Ectodermal cell (in vitro differentiated cells): ENCODE results near the gene SLF2.

Experiments used
- H3K27ac ChIP-seq: 2 replicates; pipeline ENCODE4 v1.7.0; 2013; ENCODE audit warnings: mild to moderate bottlenecking, low read depth, low read length; ENCODE audit not compliant: insufficient read depth, poor library complexity, severe bottlenecking
- H3K27me3 ChIP-seq: 2 replicates; pipeline ENCODE4 v1.7.0; 2013; ENCODE audit warnings: mild to moderate bottlenecking, low read length; ENCODE audit not compliant: insufficient read depth, control insufficient read depth, poor library complexity, severe bottlenecking
- H3K36me3 ChIP-seq: one replicate; pipeline ENCODE4 v1.7.0; 2013; ENCODE audit warnings: low read length; ENCODE audit not compliant: control insufficient read depth, insufficient read depth
- H3K4me1 ChIP-seq: one replicate; pipeline ENCODE4 v1.7.0; 2013; ENCODE audit warnings: low read length; ENCODE audit not compliant: control insufficient read depth, insufficient read depth
- H3K4me3 ChIP-seq: 2 replicates; pipeline ENCODE4 v1.7.0; 2013; ENCODE audit warnings: low read depth, low read length, control low read depth; ENCODE audit not compliant: insufficient read depth
- H3K9me3 ChIP-seq: 2 replicates; pipeline ENCODE4 v1.7.0; 2013; ENCODE audit warnings: mild to moderate bottlenecking, low read length, moderate library complexity; ENCODE audit not compliant: control insufficient read depth
- WGBS, 2 experiments: methylation state at CpG; one replicate each; pipeline ENCODE4 v1.1.7; 2013; ENCODE audit warnings: missing lambda C conversion rate in 2 of 2; 5-methylcytosine and 5-hydroxymethylcytosine counted together

Gene SLF2

DNA sequence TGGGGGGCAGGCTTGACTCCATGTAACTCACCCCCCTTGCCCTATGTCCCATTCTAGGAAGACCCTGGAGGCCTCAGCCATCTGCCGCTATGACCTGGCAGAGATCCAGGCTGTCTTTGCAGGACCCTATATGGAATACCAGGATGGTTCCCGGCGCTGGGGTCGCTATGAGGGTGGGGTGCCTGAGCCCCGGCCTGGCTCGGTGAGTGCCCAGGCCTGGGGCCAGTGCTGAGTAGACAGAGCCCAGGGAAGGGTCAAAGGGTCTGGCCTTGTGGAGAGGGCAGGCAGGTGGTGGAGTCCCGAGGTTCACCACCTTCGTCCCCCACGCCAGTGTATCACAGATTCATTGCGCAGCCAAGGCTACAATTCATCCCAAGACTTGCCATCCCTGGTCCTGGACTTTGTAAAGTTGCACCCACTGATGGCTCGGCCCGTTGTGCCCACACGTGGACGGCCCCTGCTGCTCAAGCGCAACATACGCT, 67.1 kb downstream of the SLF2 start:
- Histone ChIP-seq H3K9me3 (no peaks in the 10 kb centered on the region), H3K4me3 (no peak overlapping the region), H3K4me1 (no peaks in the 10 kb centered on the region), H3K36me3 (peaks cover 3% of the 10 kb centered on the region), H3K27ac (no peak overlapping the region), H3K27me3 (no peaks in the 10 kb centered on the region)
- WGBS, 2 experiments = 93 to 94% methylated on average over 16 of the region's 16 CpGs

DNA sequence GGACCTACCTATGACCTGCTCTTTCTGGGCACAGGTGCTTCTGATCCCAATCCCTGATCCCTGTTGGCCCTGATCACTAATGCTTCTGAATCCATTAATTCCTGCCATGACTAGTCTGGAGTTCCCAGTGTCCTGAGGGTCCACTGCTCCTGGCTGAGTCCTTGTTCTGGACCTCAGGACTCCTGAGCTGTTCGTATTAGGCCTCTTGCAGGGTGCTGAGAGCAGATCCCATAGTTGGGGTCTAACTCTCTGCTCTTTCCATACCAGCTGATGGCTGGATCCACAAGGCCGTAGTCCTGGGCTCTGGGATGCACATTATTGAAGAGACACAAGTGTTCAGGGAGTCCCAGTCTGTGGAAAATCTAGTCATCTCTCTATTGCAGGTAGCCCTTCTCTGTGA, 67.5 kb downstream of the SLF2 start:
- Histone ChIP-seq H3K27ac (no peak overlapping the region), H3K4me1 (no peaks in the 10 kb centered on the region), H3K9me3 (no peaks in the 10 kb centered on the region), H3K27me3 (no peaks in the 10 kb centered on the region), H3K4me3 (no peak overlapping the region), H3K36me3 (peaks cover 3% of the 10 kb centered on the region)
- 89 to 97% methylated on average over 2 of the region's 2 CpGs for WGBS, 2 experiments

DNA sequence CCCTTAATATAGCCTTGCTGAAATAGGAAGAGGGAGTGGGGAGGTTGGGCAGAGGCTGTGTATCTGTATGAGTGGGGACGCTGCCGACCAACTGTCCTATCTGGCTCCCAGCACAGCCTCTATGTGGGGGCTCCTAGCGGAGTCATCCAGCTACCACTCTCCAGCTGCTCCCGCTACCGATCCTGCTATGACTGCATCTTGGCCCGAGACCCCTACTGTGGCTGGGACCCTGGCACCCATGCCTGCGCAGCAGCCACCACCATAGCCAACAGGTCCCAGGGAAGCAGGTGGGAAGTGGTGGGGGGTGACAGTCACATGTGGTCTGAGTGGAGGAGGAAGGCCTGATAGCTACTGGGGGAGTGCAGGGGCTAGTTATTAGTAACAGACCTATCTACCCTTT, 67.9 kb downstream of the SLF2 start:
- no peaks in the 10 kb centered on the region for H3K9me3 ChIP-seq
- peaks cover 3% of the 10 kb centered on the region for H3K36me3 ChIP-seq
- no peak overlapping the region for H3K4me3 ChIP-seq
- WGBS, 2 experiments = 95 to 97% methylated on average over 7 of the region's 7 CpGs
- no peaks in the 10 kb centered on the region for H3K27me3 ChIP-seq
- no peak overlapping the region for H3K27ac ChIP-seq
- no peaks in the 10 kb centered on the region for H3K4me1 ChIP-seq

DNA sequence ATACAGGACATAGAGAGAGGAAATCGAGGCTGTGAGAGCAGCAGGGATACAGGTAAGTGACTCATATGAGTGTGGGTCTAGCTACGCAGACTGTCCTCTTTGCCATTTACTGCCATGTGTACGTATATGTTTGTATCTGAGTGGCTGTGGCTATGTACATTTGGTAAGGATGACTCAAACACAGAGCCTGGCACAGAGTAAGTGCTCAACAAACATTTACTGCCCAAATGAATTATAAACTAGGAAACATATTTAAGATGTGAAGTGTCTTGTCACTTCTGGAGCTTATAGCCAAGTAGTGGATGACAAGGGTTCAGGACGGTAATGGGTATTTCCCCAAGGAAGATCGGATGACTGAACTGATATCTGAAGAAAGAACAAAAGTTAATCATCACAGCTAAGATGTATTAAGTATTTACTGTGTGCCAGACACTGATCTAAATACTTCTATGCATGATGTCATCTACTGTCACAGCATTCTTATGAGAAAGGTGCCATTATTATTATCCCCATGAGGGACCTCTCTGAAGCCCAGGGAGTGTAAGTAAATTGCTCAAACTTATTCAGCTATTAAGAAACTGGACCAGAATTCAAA, 68.5 kb downstream of the SLF2 start:
- H3K4me3 ChIP-seq = no peak overlapping the region
- no peaks in the 10 kb centered on the region for H3K9me3 ChIP-seq
- no peak overlapping the region for H3K27ac ChIP-seq
- peaks cover 3% of the 10 kb centered on the region for H3K36me3 ChIP-seq
- 91 to 94% methylated on average over 5 of the region's 5 CpGs for WGBS, 2 experiments
- no peaks in the 10 kb centered on the region for H3K27me3 ChIP-seq
- peaks cover 4% of the 10 kb centered on the region for H3K4me1 ChIP-seq

DNA sequence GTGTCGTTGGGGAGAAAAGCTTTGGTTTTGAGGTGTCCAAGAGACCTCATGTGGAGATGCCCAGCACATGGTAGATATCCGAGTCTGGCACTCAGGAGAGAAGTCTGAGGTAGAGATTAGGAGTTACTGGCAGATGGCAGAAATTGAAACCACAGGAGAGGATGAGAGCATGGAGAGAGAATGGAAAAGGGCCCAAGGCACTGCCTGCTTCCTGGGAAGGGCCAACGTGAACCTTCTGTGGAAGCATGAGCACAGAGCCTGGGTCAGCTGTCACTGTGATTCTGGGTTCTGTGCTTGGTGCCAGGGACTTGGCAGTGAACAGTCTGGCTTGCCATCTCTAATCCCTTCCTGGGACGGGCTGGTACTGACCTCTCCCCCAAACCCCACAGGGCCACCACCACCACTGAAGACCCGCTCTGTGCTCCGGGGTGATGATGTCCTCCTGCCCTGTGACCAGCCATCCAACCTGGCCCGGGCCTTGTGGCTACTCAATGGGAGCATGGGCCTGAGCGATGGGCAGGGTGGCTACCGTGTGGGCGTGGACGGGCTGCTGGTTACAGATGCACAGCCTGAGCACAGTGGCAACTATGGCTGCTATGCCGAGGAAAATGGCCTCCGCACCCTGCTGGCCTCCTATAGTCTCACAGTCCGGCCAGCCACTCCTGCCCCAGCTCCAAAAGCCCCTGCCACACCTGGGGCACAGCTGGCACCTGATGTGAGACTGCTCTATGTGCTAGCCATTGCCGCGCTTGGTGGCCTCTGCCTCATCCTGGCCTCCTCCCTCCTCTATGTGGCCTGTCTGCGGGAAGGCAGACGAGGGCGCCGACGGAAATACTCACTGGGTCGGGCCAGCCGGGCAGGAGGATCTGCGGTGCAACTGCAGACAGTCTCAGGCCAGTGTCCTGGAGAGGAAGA, 70.4 kb downstream of the SLF2 start:
- Histone ChIP-seq H3K27ac (no peak overlapping the region), H3K4me1 (peaks cover 7% of the 10 kb centered on the region), H3K4me3 (no peak overlapping the region), H3K9me3 (no peaks in the 10 kb centered on the region), H3K27me3 (no peaks in the 10 kb centered on the region), H3K36me3 (peaks cover 3% of the 10 kb centered on the region)
- 94 to 95% methylated on average over 24 of the region's 24 CpGs for WGBS, 2 experiments

DNA sequence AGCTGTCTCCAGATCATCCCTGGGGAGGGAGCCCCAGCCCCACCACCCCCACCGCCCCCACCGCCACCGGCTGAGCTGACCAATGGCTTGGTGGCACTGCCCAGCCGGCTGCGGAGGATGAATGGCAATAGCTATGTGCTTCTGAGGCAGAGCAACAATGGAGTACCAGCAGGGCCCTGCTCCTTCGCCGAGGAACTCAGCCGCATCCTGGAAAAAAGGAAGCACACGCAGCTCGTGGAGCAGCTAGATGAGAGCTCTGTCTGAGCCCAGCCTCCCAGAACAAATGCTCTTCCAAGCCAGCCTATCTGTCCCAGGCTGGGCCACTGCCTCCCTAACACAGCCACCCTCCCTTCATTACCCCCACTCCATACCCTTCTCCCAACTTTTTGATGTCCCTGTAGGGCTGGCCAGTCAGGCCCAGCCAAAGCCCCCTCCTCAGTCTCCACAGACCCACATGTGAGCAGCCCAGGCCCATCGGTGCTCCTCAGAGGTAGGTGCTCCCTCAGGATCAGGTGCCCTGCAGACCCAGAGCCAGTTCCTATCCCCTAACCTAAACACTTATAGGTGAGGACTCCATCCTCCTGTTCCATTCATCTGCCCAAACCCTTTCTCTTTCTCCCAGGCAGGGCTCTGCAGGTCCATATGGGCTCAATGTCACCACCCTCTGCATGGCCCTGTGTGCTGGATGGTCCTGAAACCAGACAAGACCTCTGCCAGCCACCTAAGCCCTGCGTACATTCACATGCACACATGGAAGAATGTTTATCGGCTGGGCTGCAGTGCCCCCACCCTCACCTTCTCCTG, 71.3 kb downstream of the SLF2 start:
- Histone ChIP-seq H3K36me3 (peaks cover 3% of the 10 kb centered on the region), H3K9me3 (no peaks in the 10 kb centered on the region), H3K4me1 (peaks cover 7% of the 10 kb centered on the region), H3K27ac (no peak overlapping the region), H3K27me3 (no peaks in the 10 kb centered on the region), H3K4me3 (no peak overlapping the region)
- 86 to 87% methylated on average over 13 of the region's 13 CpGs for WGBS, 2 experiments

DNA sequence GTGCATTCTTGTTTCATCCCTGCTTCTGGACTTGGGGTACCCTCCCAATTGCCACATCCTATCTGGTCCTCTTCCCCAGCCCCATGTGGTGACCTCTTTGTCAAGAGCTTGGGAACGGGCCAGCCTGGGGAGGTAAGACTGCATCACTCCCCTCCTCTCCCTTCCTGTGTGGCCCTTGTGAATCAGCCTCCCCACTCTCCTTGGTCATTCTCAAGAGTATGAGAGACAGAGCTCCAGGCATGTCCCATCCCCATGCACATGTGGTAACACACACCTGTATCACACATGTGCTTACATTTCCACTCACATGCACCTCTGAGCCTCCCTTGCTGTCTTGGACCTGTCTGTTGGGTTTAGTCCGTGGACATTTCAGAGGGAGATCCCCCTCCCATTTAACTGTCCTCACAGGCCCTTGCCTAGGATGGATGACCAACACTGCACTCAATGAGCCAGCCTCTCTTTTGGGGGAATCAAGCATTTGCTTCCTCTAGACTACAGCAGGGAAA, 72.0 kb downstream of the SLF2 start:
- no peaks in the 10 kb centered on the region for H3K27me3 ChIP-seq
- no peak overlapping the region for H3K4me3 ChIP-seq
- peaks cover 8% of the 10 kb centered on the region for H3K36me3 ChIP-seq
- no peaks in the 10 kb centered on the region for H3K9me3 ChIP-seq
- H3K4me1 ChIP-seq = peaks cover 7% of the 10 kb centered on the region
- 90 to 91% methylated on average over 2 of the region's 2 CpGs for WGBS, 2 experiments
- no peak overlapping the region for H3K27ac ChIP-seq

DNA sequence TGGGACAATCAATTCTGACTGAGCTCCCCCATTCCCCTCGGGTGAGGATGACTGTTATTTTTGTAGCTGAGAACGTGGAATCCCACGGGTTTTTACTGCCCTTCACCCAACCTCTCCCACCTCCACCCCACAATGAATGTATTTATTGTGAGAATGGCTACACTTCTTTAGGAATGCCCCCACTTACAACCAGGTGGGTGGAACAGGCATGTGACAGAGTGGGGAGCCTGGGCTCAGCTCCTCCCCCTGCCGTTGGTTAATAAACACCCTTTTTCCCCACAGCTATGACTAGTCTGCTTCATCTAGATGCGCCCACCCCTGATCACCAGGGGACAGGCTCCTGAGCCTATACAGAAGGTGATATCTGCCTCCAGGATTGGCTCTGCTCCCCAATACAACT, 72.6 kb downstream of the SLF2 start:
- H3K27me3 ChIP-seq = no peaks in the 10 kb centered on the region
- no peaks in the 10 kb centered on the region for H3K9me3 ChIP-seq
- H3K36me3 ChIP-seq = peaks cover 12% of the 10 kb centered on the region
- peaks cover 7% of the 10 kb centered on the region for H3K4me1 ChIP-seq
- H3K4me3 ChIP-seq = no peak overlapping the region
- WGBS, 2 experiments = 88 to 96% methylated on average over 3 to 4 of the region's 5 CpGs
- H3K27ac ChIP-seq = no peak overlapping the region

DNA sequence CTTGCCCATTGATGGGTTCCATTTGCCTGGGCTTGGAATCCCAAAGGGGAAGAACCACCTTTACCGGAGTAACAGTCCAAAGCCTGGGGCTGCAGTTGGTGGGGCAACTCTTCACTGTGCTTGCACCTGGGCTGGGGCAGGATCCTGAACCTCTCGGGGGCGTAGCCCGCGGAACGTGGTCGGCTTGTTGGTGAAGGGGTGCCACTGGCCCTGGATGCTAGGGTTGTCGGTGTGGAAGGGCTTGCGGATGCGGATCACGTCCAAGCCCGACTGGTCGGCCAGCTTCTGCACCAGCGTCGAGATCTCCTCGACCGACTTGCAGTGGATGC, 73.8 kb downstream of the SLF2 start:
- WGBS, 2 experiments = 25% methylated on average over 17 of the region's 17 CpGs
- H3K4me1 ChIP-seq = peaks cover 7% of the 10 kb centered on the region
- H3K4me3 ChIP-seq = peak overlapping the region; percentile 100
- H3K36me3 ChIP-seq = peaks cover 24% of the 10 kb centered on the region
- H3K27ac ChIP-seq = no peak overlapping the region
- no peaks in the 10 kb centered on the region for H3K27me3 ChIP-seq
- no peaks in the 10 kb centered on the region for H3K9me3 ChIP-seq
